AG04449 (cell line): ENCODE results near the gene LRFN3.
"Not testable (repeated sequence)": the region's sequence is repeated elsewhere in the genome, so short reads cannot be mapped to it uniquely, and the experiment has no call there.

Experiments
- CTCF ChIA-PET: fragments of 350-600 bp; formaldehyde crosslinking; extraction: SDS; loops from one replicate; lab custom pipeline; 2021; ENCODE audit warnings: antibody characterized with exemption; lab: Yijun Ruan, JAX
- POLR2A ChIA-PET: fragments of 400-600, 350-600 bp; formaldehyde crosslinking; extraction: SDS; loops from one replicate; lab custom pipeline; 2020; ENCODE audit warnings: antibody characterized with exemption, inconsistent platforms; lab: Yijun Ruan, JAX
- DNase-seq: peaks from one replicate; pipeline ENCODE4 v3.0.0-alpha.2; 2010; ENCODE audit warnings: low read depth, low spot score
- H3K4me3 ChIP-seq: 2 replicates; pipeline ENCODE4 v1.5.1; 2011; ENCODE audit warnings: low read depth, mild to moderate bottlenecking, control low read depth, low read length
- CTCF ChIP-seq: IDR thresholded peaks from one replicate; pipeline ENCODE4 v1.5.1; 2011; ENCODE audit warnings: mild to moderate bottlenecking, moderate library complexity, low read length, control low read depth, inconsistent platforms; ENCODE audit not compliant: insufficient read depth; ENCODE audit errors: missing control alignments

The LRFN3 gene

GRCh38 chr19:35949131-35949530 is 13.0 kb downstream of the LRFN3 start:
- no peak for DNase-seq
- no peak overlapping the region for H3K4me3 ChIP-seq
- no peak for TF ChIP-seq CTCF
- ChIA-PET CTCF (interaction anchor here (0.8 to 1.8 kb wide), 6 partner anchors 9 to 64 kb away, joined by 3 to 8 read pairs (median 4); no protein-coding TSS in a partner anchor), POLR2A (no interaction called here)

GRCh38 chr19:35955881-35956634 is 19.9 kb downstream of the LRFN3 start:
- DNase-seq, result no peak
- no peak overlapping the region for H3K4me3 ChIP-seq
- TF ChIP-seq CTCF, result no peak
- POLR2A ChIA-PET, result no interaction called here
- CTCF ChIA-PET, result no interaction called here

- H3K4me3 ChIP-seq, POLR2A ChIA-PET, DNase-seq: not testable (repeated sequence)
- CTCF ChIA-PET, result interaction anchor here (1.6 kb wide), 1 partner anchor 13 kb away, joined by 5 read pairs; no protein-coding TSS in a partner anchor
Observed at GRCh38 chr19:35957411-35957810, 21.2 kb downstream of the LRFN3 start.

GRCh38 chr19:35958660-35959039 is 22.5 kb downstream of the LRFN3 start:
- no peak for TF ChIP-seq CTCF
- no peak for DNase-seq
- POLR2A ChIA-PET, result no interaction called here
- H3K4me3 ChIP-seq, result no peak overlapping the region
- CTCF ChIA-PET, result interaction anchor here (0.6 to 1.9 kb wide), 3 partner anchors 9 to 282 kb away, joined by 3 to 8 read pairs (median 5); no protein-coding TSS in a partner anchor

GRCh38 chr19:35959040-35959967 is 23.1 kb downstream of the LRFN3 start:
- POLR2A ChIA-PET, result no interaction called here
- DNase-seq, result no peak

GRCh38 chr19:35959968-35960320 is 23.8 kb downstream of the LRFN3 start:
- no peak overlapping the region for H3K4me3 ChIP-seq
- TF ChIP-seq CTCF, result no peak
- ChIA-PET POLR2A (no interaction called here), CTCF (interaction anchor here (1.2 kb wide), 1 partner anchor 32 kb away, joined by 3 read pairs; no protein-coding TSS in a partner anchor)
- no peak for DNase-seq

More at GRCh38 chr19:35959040-35959967, 23.1 kb downstream of the LRFN3 start:
- CTCF ChIA-PET, result interaction anchor here (0.6 to 1.9 kb wide), 4 partner anchors 10 to 282 kb away, joined by 3 to 8 read pairs (median 4); no protein-coding TSS in a partner anchor
- TF ChIP-seq CTCF, result peak; percentile 34
- H3K4me3 ChIP-seq, result no peak overlapping the region
